COLO829 (cell line): ENCODE measurements around the gene GPR142.
"Not testable (repeated sequence)": the region's sequence is repeated elsewhere in the genome, so short reads cannot be mapped to it uniquely, and the experiment has no call there.

ENCODE experiments used
- DNase-seq: peaks from one replicate; pipeline ENCODE4 v3.0.0; 2012; ENCODE audit warnings: low spot score

Gene GPR142

GRCh38 chr17:74393346-74393942 lies 26.1 kb downstream of the GPR142 start:
- no peak for DNase-seq

- no peak for DNase-seq
Measured at GRCh38 chr17:74394275-74394950, 27.1 kb downstream of the GPR142 start.

DNA sequence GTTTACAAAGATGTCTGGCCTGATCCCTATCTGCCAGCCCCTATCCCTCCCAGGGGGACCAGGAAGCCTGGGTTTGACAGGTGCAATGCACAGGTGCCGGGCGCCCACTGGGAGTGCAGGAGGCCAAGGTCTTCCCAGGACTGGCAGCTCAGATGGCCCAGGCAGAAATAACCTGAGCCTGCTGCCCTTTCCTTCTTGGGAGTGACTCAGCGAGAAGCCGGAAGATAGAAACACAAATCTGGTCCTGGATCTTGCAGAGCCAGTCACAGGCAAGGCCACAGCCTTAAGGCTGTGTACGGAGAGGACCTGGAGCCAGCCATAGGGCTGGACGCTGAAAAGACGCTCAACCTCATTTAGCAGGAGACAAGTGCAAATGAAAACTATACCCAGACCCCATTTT lies 27.7 kb downstream of the GPR142 start:
- no peak for DNase-seq

DNA sequence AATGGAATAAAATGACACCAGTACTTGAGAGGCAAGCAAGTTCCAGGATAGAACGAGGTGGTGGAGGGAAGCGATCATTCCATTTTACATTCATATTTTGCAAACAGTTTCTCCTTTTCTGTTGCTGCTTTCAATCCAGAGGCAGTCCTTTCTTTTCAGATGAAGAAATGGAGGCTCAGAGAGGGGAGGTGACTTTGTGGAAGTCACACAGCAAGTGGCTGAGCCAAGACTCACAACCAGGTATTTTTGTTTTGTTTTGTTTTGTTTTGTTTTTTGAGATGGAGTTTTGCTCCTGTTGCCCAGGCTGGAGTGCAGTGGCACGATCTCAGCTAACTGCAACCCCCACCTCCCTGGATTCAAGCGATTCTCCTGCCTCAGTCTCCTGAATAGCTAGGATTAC lies 29.3 kb downstream of the GPR142 start:
- DNase-seq, result no peak

- no peak for DNase-seq
Measured at GRCh38 chr17:74402048-74402447, 34.7 kb downstream of the GPR142 start.

DNA sequence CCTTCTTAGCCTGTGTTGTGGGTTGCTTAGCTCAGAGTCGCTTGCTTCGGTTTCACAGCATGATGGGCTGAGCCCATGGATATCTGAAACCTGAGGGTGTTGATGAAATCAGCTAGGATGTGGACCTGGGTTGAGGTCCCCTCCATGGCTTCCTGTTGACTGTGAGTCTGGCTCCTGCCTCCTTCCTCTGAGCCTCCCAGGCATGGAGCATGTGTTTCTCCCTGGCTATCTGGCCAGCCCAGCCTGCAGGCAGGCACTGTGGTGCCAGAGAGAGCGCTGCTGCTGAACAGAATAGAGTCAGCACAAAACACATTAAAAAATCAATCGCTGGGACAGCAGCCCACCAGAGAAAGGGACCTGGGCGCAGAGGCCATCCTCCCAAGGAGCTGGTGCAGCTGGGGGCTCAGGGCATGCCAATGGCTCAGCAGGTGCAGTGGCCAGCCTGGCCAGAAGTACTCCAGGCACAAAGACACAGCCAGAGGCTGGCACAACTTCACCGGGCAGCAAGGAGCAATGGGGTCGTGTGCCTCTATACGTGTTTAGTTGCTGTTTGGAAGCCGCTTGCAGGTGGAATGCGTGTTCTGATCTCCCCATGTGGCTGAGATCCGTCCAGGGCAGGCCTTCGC lies 36.3 kb downstream of the GPR142 start:
- no peak for DNase-seq

DNA sequence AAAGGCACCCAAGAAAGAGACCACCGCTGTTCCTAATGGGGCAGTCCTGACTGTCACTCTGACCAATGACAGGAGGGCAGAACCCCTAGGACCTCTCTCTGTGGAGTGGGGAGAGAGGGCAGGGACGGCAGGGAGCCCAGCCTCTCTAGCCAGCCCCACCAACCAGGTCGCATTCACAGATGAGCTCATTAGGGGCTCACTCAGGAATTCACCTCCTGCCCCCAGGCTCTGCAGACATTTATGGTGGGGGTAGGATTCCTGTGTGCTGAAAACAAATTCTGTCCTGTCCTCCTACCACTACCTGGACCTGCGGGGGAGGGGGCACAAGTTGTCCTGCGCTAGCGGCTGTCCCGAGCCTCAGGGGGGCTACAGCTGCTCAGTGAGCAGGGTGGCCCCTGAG lies 36.9 kb downstream of the GPR142 start:
- no peak for DNase-seq

- DNase-seq, result no peak
Measured at GRCh38 chr17:74404789-74405188, 37.5 kb downstream of the GPR142 start.

DNA sequence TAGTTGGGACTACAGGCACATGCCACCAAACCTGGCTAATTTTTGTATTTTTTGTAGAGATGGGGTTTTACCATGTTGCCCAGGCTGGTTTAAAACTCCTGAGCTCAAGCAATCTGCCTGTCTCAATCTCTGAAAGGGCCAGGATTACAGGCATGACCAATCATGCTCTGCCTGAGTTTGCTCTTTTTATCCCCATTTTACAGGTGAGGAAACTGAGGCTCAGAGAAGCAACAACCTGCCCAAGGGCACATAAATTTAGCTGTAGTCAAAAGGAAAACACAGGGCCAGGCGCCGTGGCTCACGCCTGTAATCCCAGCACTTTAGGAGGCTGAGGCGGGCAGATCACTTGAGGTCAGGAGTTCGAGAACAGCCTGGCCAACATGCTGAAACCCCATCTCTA lies 38.0 kb downstream of the GPR142 start:
- DNase-seq, result not testable (repeated sequence)

DNA sequence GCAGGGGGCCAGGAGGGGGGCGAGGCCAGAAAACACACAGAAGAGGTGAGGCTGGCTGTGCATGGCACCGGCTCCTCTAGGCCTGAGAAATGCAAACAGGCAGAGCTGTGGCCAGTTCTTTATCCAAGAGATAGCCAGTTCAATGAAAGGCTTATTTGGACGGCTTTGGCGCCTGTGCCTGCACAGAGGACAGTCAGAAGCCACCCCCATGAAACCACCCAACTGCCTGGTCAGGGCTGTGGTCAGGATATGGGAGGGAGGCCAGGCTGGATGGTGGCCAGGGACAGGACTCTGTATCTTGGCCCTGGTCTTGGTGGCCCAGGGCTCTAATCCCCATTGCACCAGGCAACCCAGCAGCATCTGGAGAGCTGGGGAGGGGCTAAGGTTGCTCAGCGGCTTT lies 40.1 kb downstream of the GPR142 start:
- no peak for DNase-seq

- DNase-seq, result no peak
Measured at GRCh38 chr17:74408262-74408661, 41.0 kb downstream of the GPR142 start.

- DNase-seq, result no peak
Measured at GRCh38 chr17:74408815-74409214, 41.5 kb downstream of the GPR142 start.

GRCh38 chr17:74410001-74410443 lies 42.7 kb downstream of the GPR142 start:
- no peak for DNase-seq

DNA sequence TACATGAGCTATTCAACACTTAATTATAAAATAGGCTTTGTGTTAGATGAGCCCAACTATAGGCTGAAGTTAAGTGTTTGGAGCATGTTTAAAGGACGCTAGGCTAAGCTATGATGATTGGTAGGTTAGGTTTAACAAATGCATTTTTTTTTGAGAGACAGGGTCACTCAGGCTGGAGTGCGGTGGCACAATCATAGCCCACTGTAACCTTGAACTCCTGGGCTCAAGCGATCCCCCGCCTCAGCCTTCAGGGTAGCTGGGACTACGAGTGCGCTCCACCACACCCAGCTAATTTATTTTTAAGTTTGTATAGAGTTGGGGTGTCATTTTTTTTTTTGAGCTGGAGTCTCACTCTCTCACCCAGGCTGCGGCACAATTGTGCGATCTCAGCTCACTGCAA lies 45.3 kb downstream of the GPR142 start:
- no peak for DNase-seq

DNA sequence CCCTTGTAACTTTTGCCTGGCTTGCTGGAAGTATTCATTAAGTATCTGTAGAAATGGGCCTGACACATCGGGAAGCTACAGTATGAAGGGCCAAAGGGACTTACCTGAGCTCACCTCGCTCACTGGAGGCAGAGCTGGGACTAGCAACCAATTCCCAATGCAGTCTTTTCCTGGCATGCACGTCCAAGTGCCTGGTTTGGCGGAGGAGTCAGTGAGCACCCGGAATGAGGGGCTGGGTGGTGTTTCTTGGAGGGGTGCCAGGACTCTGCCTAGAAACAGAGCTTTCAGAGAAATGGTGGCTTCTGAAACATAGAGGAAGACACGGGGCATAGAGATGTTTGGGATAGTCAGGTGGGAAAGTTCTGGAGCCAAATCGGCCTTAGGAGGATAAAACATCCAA lies 46.2 kb downstream of the GPR142 start:
- no peak for DNase-seq

DNA sequence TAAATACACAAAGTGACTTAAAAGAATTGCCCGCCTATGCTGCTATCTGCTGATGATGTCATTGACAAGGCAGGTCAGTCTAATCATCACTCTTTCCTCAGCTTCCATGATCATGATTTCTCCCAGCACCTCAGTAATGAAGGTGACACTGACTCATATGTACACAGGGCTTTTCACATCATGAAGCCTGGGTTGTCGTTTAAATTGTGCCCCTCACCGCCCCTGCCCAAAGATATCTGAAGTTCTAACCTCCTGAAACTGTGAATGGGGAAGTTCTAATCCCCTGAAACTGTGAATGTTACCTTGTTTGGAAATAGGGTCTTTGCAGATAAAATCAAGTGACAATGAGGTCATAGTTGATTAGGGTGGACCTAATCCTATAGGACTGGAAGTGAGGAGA lies 47.2 kb downstream of the GPR142 start:
- DNase-seq, result no peak

DNA sequence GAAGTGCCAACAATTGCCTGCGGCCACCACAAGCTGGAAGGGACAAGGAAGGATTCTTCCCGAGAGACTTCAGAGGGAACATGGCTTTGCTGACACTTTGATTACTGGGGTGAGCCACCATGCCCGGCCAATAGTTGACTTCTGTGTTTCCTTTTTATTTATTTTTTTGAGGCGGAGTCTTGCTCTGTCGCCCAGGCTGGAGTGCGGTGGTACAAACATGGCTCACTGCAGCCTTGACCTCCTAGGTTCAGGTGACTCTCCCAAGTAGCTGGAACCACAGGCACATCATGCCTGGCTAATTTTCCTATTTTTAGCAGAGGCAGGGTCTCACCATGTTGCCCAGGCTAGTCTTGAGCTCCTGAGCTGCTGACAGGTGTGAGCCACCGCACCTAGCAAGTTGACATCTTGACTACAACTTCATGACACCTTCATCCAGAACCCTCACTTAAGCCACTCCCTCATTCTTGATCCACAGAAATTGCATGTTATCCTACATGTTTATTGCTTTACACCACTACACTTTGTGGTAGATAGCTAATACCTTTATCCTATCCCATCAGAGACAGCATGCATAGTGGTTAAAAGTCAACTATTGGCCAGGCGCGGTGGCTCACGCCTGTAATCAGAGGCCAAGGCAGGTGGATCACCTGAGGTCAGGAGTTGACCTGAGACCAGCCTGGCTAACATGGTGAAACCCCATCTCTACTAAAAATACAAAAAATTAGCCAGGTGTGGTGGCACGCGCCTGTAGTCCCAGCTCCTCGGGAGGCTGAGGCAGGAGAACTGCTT lies 48.5 kb downstream of the GPR142 start:
- no peak for DNase-seq

GRCh38 chr17:74417178-74418045 lies 50.1 kb downstream of the GPR142 start:
- no peak for DNase-seq

GRCh38 chr17:74419928-74420411 lies 52.7 kb downstream of the GPR142 start:
- DNase-seq, result no peak
